ENCODE measurements around the gene ICA1. TPM values are rescaled to one million over a fixed set of nuclear protein-coding genes. Genes with fewer than 3 reads are reported as not detected.

The ICA1 gene
- total RNA-seq, 1 donor from 2014 or later: 10.5 TPM

GRCh38 chr7:8142477-8142876 is 119.5 kb downstream of the ICA1 start:
- H3K36me3 ChIP-seq (ENCODE audit: control insufficient read depth, insufficient read depth, low read length): no peaks in the 10 kb centered on the region
- no peaks in the 10 kb centered on the region for H3K27me3 ChIP-seq (ENCODE audit: control insufficient read depth, insufficient read depth, low read length)
- no peak for DNase-seq (ENCODE audit: low read depth)
- no peak for TF ChIP-seq CTCF (IDR thresholded peaks at IDR 0.05; ENCODE audit: insufficient read depth, low read length, severe bottlenecking)
- no peak overlapping the region for H3K4me3 ChIP-seq (ENCODE audit: low read depth, low read length)
- FAIRE-seq: no peak

GRCh38 chr7:8141070-8141469 is 120.9 kb downstream of the ICA1 start:
- no peaks in the 10 kb centered on the region for H3K36me3 ChIP-seq (ENCODE audit: control insufficient read depth, insufficient read depth, low read length)
- FAIRE-seq (no peak), DNase-seq (ENCODE audit: low read depth) (no peak)
- H3K4me3 ChIP-seq (ENCODE audit: low read depth, low read length): no peak overlapping the region
- TF ChIP-seq CTCF (IDR thresholded peaks at IDR 0.05; ENCODE audit: insufficient read depth, low read length, severe bottlenecking): no peak
- no peaks in the 10 kb centered on the region for H3K27me3 ChIP-seq (ENCODE audit: control insufficient read depth, insufficient read depth, low read length)

GRCh38 chr7:8136051-8136730 is 125.8 kb downstream of the ICA1 start:
- no peak for TF ChIP-seq CTCF (IDR thresholded peaks at IDR 0.05; ENCODE audit: insufficient read depth, low read length, severe bottlenecking)

GRCh38 chr7:8135417-8135816 is 126.5 kb downstream of the ICA1 start:
- no peak overlapping the region for H3K4me3 ChIP-seq (ENCODE audit: low read depth, low read length)
- TF ChIP-seq CTCF (IDR thresholded peaks at IDR 0.05; ENCODE audit: insufficient read depth, low read length, severe bottlenecking): no peak
- H3K36me3 ChIP-seq (ENCODE audit: control insufficient read depth, insufficient read depth, low read length): no peaks in the 10 kb centered on the region
- FAIRE-seq: no peak
- no peaks in the 10 kb centered on the region for H3K27me3 ChIP-seq (ENCODE audit: control insufficient read depth, insufficient read depth, low read length)
- DNase-seq (ENCODE audit: low read depth): peak; percentile 25

More at GRCh38 chr7:8136051-8136730, 125.8 kb downstream of the ICA1 start:
- DNase-seq (ENCODE audit: low read depth) (no peak), FAIRE-seq (no peak)
- H3K27me3 ChIP-seq (ENCODE audit: control insufficient read depth, insufficient read depth, low read length): no peaks in the 10 kb centered on the region
- H3K36me3 ChIP-seq (ENCODE audit: control insufficient read depth, insufficient read depth, low read length): no peaks in the 10 kb centered on the region
- no peak overlapping the region for H3K4me3 ChIP-seq (ENCODE audit: low read depth, low read length)

- no peak for TF ChIP-seq CTCF (IDR thresholded peaks at IDR 0.05; ENCODE audit: insufficient read depth, low read length, severe bottlenecking)
- H3K4me3 ChIP-seq (ENCODE audit: low read depth, low read length): no peak overlapping the region
- H3K36me3 ChIP-seq (ENCODE audit: control insufficient read depth, insufficient read depth, low read length): no peaks in the 10 kb centered on the region
- FAIRE-seq: no peak
- peak; percentile 53 for DNase-seq (ENCODE audit: low read depth)
- no peaks in the 10 kb centered on the region for H3K27me3 ChIP-seq (ENCODE audit: control insufficient read depth, insufficient read depth, low read length)
Measured at GRCh38 chr7:8134089-8134733, 127.8 kb downstream of the ICA1 start.
